GM19452 (cell line): Measurements from ENCODE around the gene HOXB2.

Experiments used
- ATAC-seq: cut with Tn5 transposase; IDR thresholded peaks from one replicate; pipeline ENCODE4 v1.9.1; 2021; ENCODE audit not compliant: unreplicated experiment

The HOXB2 gene

DNA sequence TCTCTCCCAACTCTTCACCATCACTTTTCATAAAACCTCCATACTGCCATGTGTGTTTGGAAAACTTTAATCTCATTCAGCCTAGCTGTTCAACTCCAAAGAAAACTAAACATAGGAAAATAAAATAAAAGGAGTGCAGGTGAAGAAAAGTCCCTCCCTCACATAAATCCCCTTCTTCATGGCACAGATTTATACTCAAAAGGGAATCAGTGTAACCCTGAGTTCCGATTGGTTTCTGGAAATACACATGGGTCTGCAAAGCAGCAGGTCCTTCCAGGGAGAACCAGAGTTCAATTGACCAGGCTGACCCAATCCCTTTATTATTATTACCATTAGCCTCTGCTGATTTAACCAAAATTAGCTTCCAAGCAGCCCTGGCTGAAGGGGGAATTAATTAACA is 8.9 kb upstream of the HOXB2 start:
- no peak for ATAC-seq

DNA sequence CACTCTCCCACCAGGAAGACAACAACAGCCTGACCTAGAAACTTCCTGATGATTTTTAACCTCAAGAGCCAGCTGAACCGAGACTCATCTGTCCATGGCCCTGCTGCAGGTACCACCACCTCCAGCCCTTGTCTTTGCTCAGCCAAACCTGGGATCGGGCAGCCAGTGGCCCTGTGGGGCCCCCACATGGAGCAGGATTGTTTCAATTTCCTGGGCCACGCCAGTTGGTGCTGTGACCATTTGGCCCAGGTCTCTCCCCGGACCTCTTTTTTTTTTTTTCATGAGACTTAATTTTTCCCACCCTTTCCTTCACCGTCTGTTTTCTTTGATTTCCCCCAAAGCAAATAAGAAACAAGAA is 8.3 kb upstream of the HOXB2 start:
- ATAC-seq, result no peak

DNA sequence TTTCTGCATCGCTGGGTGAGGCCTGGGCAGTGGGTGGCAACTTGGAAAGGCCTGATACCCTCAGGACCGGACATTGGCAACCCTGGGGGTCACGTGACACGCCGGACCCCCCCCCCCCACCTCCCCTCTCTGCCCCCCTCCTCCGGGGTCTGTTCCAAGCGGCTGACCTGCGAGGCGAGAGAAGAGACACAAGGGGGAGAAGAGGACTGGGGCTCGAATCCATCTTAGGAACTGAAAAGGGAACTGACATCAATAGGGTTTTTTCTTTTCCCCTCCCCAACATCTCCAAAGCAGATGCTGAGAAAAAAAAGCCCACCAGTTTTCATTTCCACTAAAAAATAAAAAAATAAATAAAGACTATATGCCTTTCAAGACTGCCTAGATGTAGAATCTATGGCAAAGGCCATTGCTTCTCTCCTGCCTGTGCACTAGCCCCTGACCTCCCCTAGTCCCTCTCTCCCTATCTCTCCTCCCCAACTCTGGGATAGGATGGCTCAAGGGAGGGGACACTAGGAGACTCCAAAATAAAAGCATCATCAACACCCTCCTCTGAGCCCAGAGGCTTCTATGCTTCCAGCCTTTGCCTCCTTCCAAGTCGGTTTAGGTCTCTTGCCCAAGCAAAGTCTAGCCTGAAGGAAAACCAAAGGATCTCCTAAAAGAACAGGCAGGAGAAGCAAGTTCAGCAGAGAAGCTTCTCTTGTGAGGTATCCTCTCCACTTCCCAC is 7.7 kb upstream of the HOXB2 start:
- no peak for ATAC-seq

DNA sequence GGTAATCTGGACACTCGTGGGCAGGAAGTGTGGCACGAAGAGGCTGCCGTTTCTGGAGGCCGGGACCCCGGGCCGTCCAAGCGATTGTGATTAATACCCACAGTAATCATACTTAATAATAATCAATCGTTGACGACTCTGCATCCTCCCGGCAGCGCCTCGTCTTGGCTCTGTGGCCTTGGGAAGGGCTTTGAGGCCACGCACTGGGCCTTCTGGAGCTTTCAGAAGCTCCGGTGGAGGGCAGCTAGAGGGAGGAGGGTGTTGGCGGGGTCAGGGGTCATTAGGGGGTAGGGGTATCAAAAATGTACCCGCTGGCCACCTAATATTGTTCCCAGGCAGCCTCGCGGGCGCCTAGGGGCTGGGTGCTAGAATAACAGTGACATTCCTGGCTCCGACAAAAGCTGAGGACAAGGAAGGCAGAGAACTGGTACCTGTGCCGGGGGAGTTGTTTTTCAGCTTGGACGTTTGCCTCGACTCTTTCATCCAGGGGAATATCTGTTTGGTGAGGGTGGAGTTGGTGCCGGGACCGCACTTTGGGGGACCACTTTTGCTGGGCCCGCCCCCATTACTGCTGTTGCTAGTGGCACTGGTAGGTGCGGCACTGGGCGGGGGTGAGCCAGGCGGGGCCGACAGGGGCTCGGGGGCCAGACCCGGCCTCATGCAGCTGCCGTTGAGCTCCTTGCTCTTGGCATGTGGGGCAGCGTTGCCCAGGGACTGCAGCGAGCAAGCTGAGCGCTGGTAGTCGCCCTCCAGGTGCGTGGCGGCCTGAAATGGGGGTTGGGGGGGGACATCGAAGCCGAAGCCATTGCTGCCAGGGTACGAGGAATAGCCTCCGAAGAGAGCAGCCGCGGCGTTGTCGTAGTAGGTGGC is 6.9 kb upstream of the HOXB2 start:
- no peak for ATAC-seq

DNA sequence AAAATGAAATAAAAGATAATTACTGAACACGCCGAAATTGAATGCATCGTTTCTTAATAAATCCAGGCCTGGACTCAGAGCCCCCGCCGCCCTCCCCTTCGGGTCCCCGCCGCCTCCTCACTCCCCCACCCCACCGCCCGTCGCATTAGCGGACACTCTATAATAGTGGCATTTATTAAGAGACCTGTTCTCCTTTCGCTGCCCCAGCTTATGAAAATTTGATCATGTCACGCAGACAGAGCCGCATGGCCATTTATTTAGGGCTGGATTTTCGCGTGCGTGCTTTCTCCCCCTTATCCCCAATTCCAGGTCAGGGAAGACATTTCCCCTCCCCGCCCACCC is 6.3 kb upstream of the HOXB2 start:
- no peak for ATAC-seq

DNA sequence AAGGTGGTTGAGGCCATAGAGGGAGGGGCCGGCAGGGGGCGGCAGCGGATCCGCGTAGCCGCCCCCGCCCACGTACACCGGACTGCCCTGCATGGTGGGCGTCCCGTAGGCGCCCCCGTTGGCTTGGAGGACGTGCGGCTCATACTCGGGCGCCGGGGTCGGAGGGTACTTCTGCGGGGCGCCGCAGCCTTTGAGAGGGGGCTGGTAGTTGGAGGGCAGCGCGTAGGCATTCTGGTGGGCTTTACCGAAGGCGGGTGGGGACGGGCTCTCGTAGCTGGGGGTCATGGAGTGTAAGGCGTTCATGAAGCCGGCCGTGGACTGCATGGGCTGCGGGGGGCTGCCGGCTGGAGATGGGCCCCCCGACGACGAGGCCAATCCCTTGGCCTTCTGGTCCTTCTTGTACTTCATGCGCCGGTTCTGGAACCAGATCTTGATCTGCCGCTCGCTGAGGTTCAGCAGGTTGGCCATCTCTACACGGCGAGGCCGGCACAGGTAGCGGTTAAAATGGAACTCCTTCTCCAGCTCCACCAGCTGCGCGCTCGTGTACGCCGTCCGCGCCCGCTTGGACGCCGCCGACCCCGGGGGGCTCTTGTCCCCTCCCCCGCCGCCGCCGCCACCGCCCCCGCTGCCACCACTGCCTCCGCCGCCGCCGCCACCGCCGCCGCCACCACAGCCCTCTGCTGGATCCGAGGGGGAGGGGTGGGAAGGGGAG is 5.7 kb upstream of the HOXB2 start:
- no peak for ATAC-seq

DNA sequence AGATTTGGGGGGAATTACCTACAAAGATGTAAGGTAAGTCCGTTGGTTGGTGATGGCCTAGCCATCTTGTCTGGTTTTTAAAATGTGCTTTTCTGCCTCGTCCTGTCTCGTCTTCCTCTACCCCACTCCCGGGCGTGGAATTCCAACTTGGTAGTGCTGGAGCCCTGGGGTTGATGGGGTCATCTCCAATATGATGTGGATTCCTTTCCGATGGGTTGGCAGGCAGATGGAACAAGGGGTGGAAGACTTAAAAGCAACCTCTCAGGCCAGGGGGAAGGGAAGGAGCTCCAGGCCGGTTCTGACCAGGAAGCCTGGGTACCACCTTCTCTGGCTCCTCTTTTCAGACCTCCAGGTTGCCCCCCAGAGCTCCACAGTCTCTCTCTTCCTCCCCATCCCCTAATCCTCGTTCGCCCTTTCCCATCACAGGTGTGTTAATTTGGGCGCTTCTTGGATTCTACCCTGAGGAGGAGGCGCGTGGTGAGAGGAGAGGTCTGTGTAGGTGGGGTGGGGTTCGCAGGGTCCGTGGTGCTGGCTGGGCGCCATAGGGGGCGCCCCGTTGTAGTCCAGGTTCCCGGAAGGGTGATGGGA is 5.1 kb upstream of the HOXB2 start:
- no peak for ATAC-seq

DNA sequence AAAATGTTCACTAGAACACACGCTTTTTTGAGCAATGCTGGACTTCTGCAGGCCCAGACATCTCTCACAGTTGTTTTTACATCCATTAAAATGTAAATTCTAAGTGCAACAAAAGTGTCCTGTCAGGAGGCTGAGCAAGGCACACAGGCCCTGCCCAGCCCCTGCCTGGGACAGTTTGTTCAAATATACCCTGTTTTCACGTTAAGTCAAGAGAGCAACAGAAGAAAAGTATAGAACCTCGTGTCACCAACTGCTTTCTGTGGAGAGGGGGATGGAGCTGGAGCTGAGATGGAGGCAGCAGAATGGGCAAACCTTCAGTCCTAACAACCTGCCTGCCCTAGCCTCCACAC is 4.3 kb upstream of the HOXB2 start:
- no peak for ATAC-seq

DNA sequence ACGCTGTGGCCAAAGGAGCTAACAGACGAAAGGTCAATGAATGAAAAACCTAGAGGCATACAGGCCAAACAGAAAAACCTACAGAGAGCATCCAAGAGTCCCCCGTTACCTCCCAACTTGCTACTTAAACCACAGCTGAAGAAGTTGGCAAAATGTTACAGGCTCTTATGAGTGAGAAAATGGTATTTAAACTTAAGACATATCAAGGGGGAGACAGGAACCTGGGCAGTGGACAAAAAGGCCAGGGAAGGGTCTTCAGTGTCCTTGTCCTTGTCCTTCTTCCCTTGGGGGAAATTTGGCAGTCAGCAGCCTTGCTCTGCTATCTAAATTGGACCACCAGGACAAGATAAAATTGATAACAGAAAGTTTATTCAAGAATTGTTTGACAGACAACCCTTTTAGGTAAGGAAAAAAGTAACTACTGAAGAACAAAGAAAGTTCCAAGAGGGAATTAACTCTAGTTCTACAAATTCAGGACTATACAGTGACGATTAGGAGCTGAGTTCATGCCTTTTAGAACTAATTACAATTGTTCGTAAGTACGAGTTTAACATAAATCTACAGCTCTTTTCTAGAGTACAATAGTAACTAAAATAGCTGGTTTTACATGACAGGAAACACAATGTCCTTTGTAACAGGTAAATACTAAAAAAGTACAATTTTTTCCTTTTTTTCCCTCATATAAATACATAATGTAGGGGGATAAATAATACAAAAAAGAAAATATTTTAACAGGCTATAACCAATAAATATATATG is 3.8 kb upstream of the HOXB2 start:
- ATAC-seq, result no peak

DNA sequence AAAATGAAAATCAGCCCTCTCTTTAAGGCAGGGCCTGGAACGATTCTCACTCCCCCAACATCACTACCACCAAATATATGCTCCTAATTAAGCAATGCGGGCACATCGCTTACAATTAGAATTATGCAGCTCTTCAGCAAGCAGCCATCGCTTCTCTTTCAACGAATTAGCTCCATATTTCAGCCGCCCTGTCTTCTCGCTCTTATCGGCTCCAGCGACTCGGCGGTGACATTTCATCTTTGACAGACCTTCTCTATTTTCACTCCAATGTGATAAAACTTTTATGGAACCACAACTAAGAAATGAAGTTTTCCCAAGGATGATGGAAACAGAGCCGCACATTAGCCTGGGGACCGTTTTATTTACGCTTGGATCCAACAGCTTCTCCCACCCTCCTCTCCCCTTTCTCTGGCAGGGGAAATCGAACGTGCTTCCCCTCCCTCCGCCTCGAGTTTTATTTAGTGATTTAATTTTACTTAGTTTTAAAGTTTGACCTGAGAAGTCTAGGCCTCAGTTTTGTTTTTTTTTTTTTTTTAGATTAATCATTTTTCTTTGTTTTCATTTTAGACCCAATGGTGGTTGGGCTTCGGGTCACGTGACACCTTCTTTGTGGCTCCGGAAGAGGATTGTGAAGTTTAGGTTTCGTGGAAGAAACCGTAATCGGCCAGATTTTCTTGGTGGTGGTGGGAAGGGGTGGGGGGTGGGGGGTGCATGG is 3.1 kb upstream of the HOXB2 start:
- ATAC-seq, result no peak

DNA sequence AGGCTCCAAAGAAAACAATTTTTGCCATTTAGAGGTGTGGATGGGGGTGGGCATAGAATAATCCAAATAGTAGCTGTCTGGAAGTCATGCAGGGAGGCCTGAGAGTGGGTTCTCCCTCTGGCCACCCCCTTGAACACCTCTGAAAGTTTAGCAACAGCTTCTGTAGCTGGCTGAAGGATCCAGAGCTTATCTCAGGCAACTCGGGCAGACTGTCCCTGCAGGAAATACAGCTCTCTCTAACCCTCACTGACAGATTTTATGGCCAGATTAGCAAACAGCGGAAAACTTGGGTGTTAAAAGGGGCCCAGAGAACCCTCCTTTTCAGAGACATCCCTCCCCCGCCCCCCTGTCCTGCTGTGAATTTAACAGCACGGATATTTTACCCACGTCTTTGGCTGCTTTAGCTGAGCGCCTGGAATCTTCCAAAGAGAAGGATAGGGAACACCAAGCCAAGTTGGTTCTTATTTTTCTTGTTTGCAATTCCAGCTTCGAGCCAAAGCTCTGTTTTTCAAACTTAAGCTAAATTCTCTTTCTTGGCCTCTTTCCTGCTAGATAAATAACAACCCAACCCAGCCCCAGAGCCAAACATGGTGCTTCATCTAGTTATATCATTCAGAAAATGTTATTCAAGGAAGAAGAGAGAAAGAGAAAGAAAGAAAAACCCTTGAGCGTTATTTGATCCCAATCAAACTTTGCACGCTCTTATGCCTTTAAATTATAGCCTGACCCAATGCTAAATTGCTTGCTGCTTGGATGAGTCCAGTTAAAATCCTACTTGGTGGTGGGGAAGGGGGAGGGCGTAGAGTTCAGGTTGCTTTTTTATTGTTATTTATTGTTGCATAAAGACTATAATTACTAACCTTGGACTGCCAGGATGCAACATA is 2.3 kb upstream of the HOXB2 start:
- no peak for ATAC-seq

DNA sequence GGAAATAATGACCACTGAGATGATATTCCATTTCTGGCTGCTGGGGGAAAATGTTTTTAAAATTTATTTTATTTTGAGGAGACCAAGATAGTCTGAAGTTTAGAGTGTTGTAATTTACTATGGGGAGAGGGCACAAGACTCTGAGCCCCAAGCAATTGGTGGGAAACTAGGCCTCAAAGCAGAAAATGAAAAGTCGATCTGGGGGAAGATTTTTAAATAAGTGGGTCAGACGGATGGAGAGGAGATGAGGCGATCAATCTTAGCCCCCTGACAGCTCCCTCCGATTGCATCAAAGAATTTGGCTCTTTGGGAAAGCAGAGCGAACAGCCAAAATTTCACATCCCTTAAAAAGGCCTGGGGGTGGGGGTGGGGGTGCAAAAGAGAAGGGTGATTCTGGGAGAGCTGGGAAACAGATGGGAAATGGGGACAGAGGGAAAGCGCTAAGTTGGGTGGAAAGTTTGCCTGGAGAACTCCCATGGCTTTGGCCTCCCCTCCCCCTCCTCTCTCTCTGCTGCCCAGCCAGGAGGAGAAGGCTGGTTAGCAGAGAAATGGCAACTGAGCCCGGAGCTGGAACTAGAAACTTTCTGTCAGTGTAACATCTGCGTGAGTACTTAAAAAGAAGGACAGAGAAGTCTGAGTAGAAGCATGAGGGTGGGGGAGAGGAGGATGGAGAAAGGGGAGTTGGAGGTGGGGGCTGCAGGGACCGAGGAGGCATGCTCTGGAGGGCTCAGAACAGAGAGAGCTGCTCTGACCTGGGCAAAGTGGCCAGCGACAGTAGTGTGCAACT is 1.4 kb upstream of the HOXB2 start:
- no peak for ATAC-seq

DNA sequence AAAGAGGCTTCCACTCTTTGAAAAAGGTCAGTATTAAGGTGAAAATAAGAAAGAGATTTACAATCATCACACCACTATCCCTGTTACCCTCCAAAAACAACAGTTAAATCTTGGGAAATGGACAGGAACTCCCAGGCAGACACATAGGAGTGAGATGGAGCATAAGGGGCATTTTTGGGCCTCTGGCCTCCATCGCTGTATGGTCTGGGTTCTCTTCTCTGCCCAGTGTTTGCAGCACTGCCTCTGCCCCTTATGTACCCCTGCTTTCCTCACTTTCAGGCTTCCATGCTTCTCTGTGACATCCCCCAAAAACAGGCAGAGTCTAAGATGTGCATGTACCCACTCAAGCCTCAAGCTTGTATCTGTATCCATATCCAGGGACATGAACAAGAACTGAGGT is 630 bp upstream of the HOXB2 start:
- no peak for ATAC-seq

DNA sequence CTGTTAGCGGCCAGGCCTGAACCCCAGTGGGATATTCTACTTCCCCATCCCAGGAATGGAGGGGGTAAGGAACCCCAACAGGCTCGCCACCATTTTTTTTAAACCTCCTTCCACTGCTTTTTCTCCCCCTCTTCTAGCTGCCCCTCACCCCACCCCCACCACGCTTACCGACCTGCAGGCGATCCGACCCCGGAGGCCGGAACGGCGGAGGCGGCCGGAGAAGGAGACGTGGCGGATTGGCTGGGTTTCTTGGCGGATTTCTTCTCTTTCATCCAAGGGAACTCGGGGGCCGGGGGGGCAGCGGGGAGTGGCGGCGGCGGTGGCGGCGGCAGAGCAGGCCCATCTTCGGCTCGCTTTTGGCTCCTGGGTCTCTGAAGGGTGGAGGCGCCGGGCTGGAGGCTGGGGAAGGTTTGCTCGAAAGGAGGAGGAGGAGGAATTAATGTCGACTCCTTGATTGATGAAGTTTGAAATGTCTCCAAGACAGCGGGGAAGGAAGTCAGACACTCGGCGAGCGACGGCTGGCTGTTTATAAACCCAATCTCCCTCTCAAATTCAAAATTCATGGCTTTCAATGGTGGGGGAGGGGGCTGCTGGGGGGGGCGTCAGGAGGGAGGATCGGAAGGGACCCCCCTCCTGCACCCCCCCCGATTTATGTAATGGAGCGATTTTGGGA is 424 bp downstream of the HOXB2 start:
- no peak for ATAC-seq

DNA sequence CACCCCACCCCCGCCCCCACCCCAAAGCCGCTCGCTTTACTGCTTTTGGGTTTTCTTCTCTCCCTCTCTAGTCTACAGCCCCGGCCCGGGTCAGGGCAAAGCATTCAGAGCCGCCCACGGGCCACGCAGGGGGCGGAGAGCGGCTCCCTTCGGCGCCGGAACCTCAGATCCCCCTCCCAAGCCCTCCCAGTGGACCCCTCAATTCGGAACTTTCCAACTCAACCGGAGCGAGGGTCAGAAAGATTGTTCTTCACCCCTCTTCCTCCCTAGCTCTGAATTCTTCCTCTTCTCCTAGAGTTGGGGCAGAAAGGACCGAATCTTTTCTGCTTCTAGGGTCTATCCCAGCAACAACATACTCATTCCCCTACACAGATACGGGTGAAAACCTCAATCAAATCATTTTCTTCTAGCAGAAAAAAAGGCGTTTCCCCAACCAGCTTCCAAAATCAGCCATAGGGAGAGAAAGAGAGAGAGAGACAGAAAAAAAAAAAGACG is 1.0 kb downstream of the HOXB2 start:
- ATAC-seq, result no peak

DNA sequence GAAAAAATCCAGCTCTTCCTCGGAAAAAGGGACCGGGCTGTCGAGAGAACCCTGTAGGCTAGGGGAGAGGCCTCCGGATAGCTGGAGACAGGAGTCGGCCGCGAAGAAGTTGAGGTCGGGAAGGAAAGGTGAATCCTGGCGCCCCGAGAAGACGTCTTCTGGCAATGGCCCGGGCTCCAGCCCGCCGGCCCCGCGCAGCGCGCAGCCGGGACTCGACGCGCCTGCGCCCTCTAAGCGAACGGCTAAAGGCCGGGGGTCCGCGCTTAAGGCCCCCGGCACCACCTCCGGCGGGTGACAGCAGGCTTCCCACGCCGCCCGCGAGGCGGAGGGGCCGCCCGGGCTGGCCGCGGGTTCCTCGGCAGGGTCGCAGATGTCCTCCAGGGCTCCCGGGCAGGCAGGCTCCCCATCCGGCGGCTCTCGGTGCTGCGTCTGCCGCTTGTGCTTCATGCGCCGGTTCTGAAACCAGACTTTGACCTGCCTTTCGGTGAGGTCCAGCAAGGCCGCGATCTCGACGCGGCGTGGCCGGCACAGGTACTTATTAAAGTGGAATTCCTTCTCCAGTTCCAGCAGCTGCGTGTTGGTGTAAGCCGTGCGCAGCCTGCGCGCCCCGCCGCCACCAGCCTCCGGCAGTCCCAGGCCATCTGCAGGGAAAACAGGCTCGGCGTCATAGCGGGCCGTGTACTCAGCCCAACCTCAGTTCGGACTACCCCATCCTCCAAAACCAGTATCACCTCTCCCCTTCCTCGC is 1.6 kb downstream of the HOXB2 start:
- no peak for ATAC-seq

DNA sequence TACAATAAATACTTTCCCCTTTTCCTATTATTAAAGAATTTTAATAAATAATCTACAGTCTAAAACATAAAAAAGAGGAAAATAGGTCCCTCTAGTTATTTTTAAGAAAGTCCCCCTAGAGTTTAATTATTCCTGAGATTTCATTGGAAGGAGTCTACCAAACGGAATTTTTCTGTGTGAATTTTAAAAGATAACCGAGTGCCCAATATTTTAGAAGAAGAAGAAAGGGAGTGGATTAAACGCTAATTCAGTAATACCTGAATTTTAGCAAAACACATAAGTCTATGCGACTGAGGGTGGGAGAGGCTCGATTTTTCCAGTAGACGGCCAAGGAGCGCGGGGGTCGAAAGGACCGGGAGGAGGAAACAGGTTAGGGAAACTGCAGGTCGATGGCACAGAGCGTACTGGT is 2.2 kb downstream of the HOXB2 start:
- no peak for ATAC-seq
